ENCODE data around the gene MCM5.

The MCM5 gene

DNA sequence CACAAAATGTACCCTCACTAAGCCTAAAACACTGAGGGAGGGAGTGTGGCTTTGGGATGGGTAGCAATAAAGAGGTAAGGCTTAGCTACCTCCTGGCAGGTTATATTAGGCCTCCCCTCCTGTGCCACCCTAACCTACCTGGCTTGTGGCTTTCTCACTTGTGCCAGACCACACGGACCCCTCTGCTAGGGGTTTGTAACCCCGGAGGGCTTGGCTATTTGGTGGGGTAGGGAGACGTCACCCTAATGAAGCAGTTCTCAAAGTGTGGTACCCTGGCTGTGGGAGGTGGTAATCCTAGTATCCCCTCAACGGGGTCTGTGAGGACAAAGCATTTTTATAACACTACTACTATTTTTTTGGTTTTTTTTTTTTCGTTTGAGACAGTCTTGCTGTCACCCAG, 9.0 kb upstream of the MCM5 start:
- TF ChIP-seq TAF1 (IDR thresholded peaks at IDR 0.05; ENCODE audit: low read depth): no peak

DNA sequence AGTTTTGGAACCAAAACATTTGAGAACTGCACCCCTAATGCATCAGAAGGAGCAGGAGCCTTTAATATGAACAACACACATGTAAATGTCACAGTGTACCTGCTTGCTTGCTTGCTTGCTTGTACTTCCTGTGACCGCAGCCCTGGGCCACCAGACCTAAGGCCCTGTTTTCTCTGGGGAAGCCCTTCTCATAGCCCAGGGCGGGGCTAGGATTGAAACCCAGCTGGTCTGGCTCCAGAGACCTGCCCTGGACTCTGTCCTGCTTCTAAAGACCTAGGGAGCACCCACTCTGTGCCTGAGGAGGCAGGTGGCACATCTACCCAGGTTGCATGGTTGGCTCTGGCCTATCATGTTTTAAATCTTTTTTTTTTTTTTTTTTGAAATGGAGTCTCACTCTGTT, 7.6 kb upstream of the MCM5 start:
- TF ChIP-seq EP300 (IDR thresholded peaks at IDR 0.05; ENCODE audit: borderline replicate concordance): no peak
- no peak for TF ChIP-seq FOXM1 (IDR thresholded peaks at IDR 0.05; ENCODE audit: borderline replicate concordance, low read depth)
- no peak for TF ChIP-seq TEAD4 (IDR thresholded peaks at IDR 0.05)
- no peak for TF ChIP-seq NFIC (IDR thresholded peaks at IDR 0.05)
- TF ChIP-seq CEBPB (IDR thresholded peaks at IDR 0.05): no peak
- no peak for TF ChIP-seq ZBTB7A (IDR thresholded peaks at IDR 0.05; ENCODE audit: low read depth)
- TF ChIP-seq EGR1 (IDR thresholded peaks at IDR 0.05): no peak
- no peak for TF ChIP-seq TAF1 (IDR thresholded peaks at IDR 0.05; ENCODE audit: low read depth)
- TF ChIP-seq, protein P1, sequence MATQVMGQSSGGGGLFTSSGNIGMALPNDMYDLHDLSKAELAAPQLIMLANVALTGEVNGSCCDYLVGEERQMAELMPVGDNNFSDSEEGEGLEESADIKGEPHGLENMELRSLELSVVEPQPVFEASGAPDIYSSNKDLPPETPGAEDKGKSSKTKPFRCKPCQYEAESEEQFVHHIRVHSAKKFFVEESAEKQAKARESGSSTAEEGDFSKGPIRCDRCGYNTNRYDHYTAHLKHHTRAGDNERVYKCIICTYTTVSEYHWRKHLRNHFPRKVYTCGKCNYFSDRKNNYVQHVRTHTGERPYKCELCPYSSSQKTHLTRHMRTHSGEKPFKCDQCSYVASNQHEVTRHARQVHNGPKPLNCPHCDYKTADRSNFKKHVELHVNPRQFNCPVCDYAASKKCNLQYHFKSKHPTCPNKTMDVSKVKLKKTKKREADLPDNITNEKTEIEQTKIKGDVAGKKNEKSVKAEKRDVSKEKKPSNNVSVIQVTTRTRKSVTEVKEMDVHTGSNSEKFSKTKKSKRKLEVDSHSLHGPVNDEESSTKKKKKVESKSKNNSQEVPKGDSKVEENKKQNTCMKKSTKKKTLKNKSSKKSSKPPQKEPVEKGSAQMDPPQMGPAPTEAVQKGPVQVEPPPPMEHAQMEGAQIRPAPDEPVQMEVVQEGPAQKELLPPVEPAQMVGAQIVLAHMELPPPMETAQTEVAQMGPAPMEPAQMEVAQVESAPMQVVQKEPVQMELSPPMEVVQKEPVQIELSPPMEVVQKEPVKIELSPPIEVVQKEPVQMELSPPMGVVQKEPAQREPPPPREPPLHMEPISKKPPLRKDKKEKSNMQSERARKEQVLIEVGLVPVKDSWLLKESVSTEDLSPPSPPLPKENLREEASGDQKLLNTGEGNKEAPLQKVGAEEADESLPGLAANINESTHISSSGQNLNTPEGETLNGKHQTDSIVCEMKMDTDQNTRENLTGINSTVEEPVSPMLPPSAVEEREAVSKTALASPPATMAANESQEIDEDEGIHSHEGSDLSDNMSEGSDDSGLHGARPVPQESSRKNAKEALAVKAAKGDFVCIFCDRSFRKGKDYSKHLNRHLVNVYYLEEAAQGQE (IDR thresholded peaks at IDR 0.05; ENCODE audit: low read depth): no peak
- TF ChIP-seq, protein P2, sequence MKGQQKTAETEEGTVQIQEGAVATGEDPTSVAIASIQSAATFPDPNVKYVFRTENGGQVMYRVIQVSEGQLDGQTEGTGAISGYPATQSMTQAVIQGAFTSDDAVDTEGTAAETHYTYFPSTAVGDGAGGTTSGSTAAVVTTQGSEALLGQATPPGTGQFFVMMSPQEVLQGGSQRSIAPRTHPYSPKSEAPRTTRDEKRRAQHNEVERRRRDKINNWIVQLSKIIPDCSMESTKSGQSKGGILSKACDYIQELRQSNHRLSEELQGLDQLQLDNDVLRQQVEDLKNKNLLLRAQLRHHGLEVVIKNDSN (IDR thresholded peaks at IDR 0.05): no peak
- TF ChIP-seq RAD21 (IDR thresholded peaks at IDR 0.05; ENCODE audit: low read depth): no peak
- no peak for TF ChIP-seq CREB1 (IDR thresholded peaks at IDR 0.05; ENCODE audit: low read depth)
- TF ChIP-seq, protein P3, sequence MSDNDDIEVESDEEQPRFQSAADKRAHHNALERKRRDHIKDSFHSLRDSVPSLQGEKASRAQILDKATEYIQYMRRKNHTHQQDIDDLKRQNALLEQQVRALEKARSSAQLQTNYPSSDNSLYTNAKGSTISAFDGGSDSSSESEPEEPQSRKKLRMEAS (IDR thresholded peaks at IDR 0.05): no peak
- no peak for TF ChIP-seq YY1 (IDR thresholded peaks at IDR 0.05; ENCODE audit: low read depth)
- no peak for TF ChIP-seq TCF12 (IDR thresholded peaks at IDR 0.05; ENCODE audit: low read depth)

DNA sequence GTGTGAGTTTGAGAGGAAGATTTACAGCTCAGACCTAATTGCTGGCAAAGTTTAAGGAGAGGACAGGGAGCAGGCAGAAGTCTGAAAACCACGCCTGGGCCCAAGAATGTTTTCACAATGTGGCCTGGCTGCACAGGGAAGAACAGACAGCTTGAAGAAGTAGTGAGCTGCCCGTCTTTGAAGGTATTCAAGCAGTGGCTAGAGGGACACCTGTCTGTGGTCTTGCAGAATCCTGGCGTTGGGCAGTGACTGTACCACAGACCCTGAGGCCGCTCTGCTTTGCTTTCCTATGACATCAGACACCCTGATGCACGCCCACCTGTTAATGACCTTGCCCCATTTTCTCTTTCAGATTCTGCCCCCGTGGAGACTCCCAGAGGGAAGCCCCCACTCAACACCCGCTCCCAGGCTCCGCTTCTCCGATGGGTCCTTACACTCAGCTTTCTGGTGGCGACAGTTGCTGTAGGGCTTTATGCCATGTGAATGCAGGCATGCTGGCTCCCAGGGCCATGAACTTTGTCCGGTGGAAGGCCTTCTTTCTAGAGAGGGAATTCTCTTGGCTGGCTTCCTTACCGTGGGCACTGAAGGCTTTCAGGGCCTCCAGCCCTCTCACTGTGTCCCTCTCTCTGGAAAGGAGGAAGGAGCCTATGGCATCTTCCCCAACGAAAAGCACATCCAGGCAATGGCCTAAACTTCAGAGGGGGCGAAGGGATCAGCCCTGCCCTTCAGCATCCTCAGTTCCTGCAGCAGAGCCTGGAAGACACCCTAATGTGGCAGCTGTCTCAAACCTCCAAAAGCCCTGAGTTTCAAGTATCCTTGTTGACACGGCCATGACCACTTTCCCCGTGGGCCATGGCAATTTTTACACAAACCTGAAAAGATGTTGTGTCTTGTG, 6.6 kb upstream of the MCM5 start:
- TF ChIP-seq, protein P2 (IDR thresholded peaks at IDR 0.05): no peak
- TF ChIP-seq CREB1 (IDR thresholded peaks at IDR 0.05; ENCODE audit: low read depth) (no peak), YY1 (IDR thresholded peaks at IDR 0.05; ENCODE audit: low read depth) (no peak), CEBPB (IDR thresholded peaks at IDR 0.05) (no peak), TEAD4 (IDR thresholded peaks at IDR 0.05) (no peak)
- TF ChIP-seq, protein P1 (IDR thresholded peaks at IDR 0.05; ENCODE audit: low read depth): no peak

DNA sequence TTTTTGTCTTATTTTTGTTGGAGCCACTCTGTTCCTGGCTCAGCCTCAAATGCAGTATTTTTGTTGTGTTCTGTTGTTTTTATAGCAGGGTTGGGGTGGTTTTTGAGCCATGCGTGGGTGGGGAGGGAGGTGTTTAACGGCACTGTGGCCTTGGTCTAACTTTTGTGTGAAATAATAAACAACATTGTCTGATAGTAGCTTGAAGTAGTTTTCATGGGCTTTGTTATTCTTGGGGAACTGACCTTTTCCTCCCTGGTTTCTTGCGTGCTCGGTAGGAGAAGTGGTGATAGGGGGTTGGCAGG, 6.0 kb upstream of the MCM5 start:
- TF ChIP-seq RAD21 (IDR thresholded peaks at IDR 0.05; ENCODE audit: low read depth) (no peak), FOXM1 (IDR thresholded peaks at IDR 0.05; ENCODE audit: borderline replicate concordance, low read depth) (no peak), TCF12 (IDR thresholded peaks at IDR 0.05; ENCODE audit: low read depth) (no peak), CEBPB (IDR thresholded peaks at IDR 0.05) (no peak), TEAD4 (IDR thresholded peaks at IDR 0.05) (no peak), ZBTB7A (IDR thresholded peaks at IDR 0.05; ENCODE audit: low read depth) (no peak), YY1 (IDR thresholded peaks at IDR 0.05; ENCODE audit: low read depth) (no peak), TAF1 (IDR thresholded peaks at IDR 0.05; ENCODE audit: low read depth) (no peak), CREB1 (IDR thresholded peaks at IDR 0.05; ENCODE audit: low read depth) (no peak), EGR1 (IDR thresholded peaks at IDR 0.05) (no peak), EP300 (IDR thresholded peaks at IDR 0.05; ENCODE audit: borderline replicate concordance) (no peak), NFIC (IDR thresholded peaks at IDR 0.05) (no peak)
- TF ChIP-seq, protein P1 (IDR thresholded peaks at IDR 0.05; ENCODE audit: low read depth): no peak
- TF ChIP-seq, protein P3 (IDR thresholded peaks at IDR 0.05): no peak
- TF ChIP-seq, protein P2 (IDR thresholded peaks at IDR 0.05): no peak

Measured in Ishikawa (cell line).